Hippocampal formation (tissue), 2 donors: ENCODE results near the gene ANO1.

Experiments
- DNase-seq, 2 donors: peaks; one replicate each; lab custom pipeline; 2025; lab: John Stamatoyannopoulos, UW

The ANO1 gene

DNA sequence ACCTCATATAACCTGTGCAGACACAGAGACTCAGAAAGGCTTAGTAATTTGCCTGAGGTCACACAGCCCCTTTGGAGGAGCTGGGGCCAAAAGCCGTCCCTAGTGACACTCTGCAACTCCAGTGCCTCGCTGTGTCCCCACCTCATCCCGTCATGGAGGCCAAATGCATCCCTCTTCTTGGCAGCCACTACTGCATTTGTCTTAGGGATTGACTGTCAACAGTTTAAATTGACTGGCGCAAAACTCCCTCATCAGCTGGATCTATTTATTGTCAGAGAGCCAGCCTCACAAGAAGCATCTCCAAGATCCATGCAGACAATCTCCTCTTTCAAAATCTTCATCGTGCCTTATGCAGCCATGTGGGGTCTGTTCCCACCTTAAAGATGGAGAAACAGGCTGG, 35.7 kb downstream of the ANO1 start:
- no peak for DNase-seq

DNA sequence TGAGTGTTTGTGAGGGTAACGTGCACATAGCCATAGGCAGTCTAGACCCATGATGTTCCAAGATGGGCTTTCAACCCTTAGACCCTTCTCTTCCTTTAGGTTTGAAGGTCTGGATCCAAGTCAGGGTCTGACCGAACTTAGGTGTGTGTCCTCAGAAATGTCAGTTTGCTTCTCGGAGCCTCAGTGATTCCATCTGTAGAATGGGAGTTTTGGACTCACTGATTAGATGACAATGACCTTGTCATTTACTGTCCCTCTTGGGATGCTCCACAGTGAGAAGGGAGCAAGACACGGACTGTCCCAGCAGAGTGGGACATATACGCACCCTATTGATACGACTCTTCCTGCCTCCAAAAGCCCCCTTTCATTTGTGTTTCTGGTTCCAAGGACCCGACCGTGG, 37.7 kb downstream of the ANO1 start:
- no peak for DNase-seq

DNA sequence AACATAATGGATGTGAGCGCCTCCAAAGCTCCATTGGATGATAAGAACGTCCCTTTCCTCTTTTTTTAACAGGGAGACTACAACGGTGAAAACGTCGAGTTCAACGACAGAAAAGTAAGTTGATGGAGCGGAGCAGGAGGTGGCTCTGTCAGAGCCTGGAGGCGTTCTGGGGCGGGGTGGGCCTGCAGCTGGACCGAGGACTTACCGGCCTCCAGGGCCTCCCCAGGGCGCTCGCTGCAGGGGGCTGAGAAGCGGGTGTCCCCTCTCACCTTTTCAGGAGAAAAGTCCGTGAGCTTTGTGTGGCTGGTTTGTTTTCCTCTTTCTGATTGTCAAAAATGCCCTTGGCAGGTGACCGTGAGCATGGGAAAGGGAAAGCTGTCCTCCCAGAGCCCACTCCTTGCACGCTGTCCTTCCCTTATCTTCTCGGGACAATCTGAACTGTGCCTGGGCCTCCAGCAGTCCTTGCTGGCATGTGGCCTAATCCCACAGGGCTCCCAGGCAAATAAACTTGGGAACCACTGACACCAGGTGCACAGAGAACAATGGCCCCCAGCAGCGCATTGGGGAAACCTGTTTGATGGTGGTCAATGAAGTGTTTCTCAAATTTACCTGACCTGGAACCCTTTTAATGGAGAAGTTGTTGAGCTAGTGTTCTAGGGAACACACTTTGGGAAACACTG, 38.4 kb downstream of the ANO1 start:
- no peak for DNase-seq

DNA sequence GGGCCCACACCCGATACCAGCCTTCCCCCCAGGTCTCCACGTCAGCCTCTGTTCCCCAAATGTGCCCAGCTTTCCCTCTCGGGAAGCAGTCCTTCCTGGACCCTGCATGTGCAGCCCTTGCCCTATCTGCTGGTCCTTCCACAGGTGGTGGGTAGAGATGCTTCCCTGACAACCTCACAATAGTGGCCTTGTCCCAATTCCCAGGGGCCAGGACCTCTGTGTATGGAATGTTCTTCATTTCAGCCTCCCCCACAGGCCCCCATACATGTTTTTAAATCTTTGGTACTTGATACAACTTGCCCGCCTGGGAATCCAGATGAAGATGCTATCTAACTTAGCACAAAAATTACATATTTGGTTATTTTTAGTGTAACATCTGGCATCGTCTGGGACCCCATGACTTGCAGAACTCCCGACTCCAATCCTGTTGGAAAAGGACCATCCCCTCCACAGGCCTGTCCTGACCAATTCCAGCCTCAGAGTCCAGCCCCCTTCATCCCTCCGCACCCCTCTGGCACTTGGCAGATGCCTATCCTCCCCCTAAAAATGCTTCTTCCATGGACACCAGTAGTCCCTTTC, 39.5 kb downstream of the ANO1 start:
- no peak for DNase-seq

DNA sequence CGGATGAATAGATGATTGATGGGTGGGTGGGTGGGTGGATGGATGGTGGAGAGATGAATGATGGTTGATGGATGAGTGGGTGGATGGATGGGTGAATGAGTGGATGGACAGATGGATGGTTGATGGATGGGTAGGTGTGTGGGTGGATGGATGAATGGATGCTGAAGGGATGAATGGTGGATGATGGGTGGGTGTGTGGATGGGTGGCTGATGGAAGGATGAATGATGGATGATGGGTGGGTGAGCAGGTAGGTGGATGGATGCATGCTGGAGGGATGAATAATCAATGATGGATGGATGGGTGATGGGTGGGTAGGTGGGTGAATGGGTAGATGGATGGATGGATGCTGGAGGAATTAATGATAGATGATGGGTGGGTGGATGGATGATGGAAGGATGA, 40.5 kb downstream of the ANO1 start:
- DNase-seq, result no peak

DNA sequence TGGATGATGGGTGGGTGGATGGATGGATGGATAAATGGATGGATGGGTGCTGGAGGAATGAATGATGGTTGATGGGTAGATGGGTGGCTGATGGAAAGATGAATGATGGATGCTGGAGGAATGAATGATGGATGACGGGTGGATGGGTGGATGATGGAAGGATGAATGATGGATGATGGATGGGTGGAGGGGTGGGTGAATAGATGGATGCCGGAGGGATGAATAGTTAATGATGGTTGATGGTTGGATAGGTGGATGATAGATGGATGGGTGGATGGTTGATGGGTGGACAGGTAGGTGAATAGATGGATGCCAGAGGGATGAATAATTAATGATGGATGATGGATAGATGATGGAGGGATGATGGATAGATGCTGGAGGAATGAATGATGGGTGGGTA, 41.4 kb downstream of the ANO1 start:
- no peak for DNase-seq

DNA sequence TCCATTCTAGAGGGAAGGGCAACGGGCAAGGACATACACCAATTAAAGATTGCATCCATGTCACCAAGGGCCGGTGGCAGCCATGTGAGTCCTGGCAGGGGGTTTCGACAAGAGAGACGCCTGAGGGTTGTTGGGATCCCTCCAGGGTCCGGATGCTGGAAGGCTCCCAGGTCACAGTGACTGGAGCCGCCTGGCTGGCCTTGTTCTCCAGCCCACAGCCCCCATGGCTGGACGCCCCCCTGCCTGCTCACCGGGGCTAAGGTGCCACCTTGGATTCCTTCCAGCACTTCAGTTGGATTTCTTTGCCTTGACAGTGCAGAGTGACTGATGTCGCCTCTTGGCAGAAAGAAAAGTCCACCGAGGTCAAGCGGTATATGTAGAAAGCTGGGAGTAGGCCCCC, 42.6 kb downstream of the ANO1 start:
- DNase-seq, result no peak

DNA sequence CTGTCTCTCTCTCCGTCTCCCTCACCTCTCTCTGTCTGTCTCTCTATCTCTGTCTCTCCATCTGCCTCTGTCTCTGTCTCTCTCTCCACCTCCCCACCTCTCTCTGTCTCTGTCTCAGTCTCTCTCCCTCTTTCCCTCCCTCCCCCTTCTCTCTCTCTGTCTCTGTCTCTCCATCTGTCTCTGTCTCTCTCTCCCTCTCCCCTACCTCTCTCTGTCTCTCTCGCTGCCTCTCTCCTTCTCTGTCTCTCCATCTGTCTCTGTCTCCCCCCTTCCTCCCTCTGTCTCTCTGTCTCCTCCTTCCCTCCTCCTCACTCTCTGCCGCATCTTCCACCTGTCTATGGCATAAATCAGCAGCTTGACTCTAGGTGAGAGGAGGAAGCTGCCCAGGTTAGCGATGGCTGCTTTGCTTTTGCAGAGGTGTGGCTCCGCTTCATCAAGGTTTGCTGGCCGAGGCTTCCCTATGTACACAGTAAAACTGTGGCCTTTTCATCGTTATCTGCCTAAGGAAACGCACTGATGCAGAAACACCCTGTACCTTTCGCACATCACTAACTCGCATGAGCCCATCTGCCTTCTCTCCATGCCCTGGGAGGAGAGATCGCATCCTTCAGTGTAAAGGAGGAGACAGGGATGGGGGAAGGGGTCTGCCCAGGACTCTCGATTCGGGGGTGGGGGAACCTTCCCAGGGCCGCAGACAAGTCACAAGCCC, 44.5 kb downstream of the ANO1 start:
- no peak for DNase-seq

DNA sequence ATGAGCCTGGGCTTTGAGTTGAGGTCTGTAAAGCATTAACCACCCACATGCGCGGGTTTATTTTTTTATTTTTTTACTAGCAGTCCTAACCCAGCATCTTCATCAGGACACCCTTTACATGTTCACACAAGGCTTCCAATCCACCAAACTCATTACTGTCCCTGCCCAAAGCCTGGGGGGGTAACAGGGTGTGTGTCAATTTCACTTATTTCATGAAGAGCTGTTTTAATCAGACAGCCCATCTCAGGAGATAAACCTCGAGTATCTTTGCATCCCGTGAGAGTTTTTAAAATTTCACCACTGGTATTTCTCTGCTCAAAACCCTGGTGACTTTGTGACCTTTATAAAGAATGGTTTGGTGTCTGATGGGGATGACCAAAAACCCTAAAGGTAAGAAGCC, 45.6 kb downstream of the ANO1 start:
- DNase-seq, result no peak

DNA sequence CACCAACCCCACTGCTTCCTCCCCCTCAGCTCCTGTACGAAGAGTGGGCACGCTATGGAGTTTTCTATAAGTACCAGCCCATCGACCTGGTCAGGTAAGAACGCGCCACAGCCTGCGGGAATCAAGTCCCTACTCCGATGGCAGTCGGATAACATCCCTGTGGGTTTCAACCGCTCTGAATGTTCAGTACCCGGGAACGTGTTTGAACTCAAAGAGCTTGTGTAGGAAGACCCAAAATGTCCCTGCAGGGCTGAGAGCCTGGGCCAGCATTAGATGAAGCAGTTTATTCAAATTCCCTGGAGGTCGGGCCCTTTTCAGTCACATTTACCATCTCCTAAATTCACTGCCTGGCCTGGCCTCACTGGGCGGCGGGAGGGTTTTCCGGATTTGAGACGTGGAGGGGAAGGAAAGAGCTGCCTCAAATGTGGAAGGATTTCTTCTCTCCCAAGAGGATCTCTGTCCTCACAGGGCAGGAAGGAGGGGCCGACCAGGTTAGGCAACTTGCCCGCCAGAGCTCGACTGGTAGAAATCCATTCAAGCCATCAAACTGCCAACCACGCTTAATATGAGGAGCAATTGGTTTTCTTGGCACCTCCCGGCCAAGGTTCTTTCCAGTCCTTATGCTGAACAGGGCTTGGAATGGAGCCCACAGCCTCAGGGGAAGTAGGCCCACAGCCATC, 46.3 kb downstream of the ANO1 start:
- DNase-seq, result no peak

DNA sequence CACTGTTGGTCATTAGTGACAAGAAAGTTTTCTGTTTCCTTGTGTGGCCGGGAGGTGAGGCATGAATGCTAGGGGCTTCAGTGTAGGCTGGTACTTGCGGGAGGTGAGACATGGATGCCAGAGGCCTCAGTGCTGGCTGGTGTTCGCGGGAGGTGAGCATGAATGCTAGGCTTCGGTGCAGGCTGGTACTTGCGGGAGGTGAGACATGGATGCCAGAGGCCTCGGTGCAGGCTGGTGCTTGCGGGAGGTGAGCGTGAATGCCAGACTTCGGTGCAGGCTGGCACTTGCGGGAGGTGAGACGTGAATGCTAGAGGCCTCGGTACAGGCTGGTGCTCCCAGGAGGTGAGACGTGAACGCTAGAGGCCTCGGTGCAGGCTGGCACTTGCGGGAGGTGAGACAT, 48.4 kb downstream of the ANO1 start:
- no peak for DNase-seq

DNA sequence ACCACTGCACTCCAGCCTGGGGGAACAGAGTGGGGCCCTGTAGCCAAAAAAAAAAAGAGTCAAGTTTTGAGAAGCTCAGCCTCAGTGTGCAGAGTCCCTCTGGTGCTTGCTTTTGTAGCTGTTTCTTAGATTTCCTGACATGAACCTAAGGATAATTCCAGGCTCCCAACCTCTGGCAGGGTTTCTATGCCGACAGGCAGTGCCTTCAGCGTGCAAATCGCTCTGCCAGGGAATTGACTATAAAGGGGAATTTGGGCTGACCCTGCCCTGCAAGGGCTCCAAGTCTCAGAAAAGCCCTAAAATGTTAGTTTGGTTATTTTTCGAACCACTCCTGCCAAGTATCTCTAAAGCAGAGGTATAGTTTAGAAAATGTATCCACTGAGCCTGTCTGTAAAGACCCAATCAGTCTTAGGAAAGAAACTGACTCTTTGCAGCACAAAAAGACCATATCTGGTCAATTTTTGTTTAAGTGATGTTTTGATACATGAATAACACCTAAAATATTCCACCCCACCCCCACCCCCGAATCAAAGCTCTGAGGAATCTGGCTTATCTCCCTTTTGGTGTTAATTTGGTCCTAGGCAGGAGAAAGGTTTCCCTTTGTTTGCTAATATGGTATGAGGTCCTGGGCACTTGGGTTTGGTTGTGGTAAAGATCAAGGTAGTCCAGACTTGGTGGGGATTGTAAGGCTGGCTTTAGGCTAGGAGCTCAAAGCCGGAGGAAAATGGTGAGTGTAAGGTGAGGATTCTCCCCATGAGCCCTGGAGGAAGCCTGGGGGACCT, 49.7 kb downstream of the ANO1 start:
- DNase-seq, result no peak

DNA sequence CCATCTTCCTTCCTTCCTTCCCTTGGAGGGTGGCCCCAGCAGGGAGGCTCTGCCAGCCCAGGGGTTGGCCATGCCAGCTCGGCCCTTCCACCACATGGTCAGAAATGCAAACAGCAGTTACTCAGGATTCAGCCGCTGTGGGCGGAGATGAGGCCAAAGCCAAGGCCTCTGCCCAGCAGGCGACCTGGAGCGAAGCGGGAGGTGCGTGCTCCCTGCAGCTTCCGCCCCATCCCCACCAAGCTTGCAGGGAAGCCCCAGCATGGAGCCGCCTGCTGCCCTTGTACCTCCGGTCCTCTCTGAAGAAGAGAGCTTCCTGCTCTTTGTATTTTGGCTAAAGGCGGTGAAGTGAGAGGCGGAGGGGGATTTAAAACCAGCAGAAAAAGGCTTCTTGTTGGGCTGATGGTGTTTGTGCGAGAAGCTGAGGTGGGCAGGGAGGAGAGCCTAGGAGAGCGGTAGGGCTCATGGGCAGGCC, 50.4 kb downstream of the ANO1 start:
- DNase-seq, result no peak

DNA sequence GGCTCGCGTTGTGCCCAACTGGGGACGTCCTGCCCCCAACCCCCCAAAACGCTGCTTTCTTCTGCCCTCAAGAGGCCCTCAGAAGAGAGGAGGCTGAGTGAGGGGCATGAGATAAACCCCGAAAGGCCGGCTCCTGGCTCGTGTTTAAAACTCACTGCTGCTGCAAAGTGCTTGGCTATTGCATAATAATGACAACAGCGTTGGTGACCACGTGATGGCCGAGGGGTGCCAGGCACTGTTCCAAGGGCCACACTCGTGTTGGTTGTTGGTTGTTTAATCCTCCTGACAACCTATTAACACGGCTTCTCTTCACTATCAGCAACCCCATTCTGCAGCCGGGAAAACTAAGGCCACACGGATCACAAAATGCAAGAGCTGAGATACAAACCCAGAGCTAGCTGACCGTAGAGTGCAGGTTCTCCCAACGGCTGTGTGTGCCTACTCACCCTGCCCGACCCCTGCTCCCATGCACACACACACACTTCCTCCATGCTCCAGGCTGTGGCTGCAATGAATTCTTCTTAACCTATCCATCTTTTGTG, 51.0 kb downstream of the ANO1 start:
- no peak for DNase-seq

DNA sequence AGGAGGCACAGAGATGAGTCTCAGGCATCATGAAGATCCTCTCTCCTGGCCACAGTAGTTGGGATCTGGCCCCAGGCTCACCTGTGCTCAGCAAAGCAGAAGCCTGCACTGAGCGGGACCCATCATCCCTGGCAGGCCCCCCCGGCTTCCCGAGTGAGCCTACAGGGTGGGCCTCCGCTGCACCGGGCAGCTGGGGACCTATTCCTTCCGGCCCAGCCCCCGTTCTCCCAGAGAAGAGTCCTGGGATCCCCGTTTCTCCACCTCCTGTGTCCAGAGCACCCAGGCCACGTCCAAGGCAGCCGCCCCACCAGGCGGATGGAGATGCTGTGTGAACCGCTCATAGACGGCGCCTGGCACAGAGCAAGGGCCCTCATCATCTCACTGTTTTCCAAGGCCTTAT, 52.5 kb downstream of the ANO1 start:
- DNase-seq, result no peak

DNA sequence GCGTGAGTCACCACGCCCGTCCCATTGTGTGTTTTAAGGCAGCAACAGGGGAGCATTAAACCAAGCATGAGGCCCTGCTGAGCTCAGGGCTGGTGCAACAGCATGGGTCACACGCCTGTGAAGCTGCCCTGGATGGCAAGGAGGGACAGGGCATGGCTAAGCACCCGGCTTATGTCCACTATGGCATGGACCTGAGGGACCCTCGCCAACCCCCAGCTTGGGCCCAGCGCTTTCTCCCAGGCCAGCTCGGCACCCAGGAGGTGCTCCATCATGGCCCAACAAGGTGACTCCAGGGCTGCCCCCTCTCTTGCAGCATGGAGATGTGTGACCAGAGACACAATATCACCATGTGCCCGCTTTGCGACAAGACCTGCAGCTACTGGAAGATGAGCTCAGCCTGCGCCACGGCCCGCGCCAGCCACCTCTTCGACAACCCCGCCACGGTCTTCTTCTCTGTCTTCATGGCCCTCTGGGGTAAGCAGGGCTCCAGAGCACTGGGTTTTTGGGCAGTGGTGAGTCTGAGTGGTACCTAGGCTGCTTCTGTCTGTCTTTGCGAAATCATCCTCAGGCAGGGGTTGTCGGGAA, 53.6 kb downstream of the ANO1 start:
- no peak for DNase-seq

DNA sequence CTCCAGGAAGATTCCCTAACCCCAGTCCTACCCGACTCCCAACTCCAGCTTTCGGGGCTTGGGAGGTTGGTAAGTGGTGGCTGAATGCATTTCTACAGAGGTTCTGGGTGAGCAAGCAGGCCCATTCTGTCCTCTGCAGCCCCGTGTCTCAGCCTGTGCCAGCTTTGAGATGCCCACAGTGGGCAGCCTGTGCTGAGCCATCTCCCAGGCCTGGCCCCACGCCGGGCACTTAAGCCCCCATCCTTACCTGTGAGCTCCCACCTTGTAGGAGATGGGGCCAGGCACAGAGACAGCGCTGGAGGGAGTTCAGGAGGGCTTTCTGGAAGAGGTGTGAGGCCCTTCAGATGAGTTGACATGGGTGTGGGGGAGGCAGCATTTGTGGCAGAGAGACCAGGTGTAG, 54.5 kb downstream of the ANO1 start:
- no peak for DNase-seq

DNA sequence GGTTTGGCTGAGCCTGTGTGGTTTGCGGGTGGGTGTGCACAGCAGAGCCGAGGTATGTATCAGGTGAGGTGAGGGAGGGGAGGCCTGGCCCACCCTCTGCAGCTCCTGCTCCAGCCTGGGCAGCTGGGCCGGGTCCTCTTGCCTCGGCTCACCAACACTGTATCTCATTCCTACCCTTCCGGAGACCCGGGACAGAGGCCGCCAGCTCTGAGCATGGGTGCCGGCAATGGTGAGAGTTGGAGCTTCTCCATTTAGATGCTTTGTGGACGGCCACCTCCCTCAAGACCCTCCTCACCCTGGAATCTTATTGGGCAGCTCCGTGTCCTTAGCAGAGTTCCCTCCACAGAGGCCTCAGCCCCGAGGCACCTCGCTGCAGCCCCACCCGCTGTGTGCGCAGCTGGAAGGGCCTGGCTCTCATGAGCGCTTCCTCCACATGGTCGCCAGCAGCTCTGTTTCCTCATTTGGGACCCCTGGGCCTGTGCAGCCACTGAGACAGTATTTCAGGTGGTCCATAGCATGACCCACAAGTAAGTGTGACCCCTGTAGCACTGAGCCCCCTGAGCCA, 55.7 kb downstream of the ANO1 start:
- DNase-seq, result no peak

DNA sequence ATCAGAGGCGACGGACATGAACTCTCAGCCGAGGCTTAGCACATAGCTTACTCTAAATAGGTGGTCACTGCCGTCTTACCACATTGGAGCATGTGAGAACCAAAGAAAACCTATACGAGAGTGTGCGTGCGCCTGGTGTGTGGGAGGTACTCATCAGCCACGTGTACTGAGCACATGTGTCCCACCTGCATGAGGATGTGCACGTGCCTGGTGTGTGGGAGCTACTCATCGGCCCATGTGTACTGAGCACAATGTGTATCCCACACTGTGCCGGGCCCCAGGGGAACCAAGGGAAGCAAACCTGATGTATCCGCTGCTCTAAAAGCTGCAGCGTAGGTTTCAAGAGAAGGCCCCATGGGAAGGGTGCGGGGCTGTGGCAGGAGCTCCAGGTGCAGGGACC, 56.4 kb downstream of the ANO1 start:
- no peak for DNase-seq

DNA sequence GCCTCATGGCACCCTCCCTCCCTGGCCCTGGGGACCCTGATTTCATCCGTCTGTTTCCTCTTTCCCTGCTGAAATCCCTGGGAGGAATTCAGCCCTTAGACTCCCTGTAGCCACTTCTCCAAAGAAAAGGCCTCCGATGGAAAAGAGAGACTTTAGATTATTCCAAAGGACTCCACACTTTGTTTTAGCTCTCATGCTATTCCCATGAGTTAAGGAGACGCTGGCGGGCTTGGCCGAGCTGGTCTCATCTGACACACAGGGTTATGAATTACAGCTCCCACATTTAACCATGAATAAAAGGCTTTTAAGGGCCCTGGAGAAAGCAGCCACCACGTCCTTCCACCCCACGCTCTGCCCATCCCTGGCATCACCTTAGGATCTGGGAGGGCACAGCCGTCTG, 57.0 kb downstream of the ANO1 start:
- no peak for DNase-seq

DNA sequence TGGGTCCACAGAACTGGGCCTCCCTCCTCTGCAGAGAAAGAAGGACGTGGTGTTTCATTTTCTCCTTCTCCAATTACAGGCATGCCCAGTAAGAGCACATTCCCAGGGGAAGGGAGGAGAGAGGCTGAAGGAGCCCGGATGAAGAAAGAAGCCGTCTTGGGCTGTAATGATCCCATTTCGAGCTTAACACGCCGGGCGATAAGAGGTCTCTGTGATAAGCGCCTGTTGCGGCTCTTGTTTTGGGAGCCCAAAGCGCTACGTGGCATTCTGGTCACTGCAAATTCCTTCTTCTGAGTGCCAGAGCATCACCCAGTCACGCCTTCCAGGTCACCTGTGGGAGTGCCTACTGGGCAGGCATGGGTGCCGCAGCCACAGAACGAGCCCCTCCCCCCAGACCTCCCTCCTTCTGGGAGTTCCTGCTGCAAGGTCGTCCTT, 57.5 kb downstream of the ANO1 start:
- DNase-seq, result no peak
